Hepatocyte (in vitro differentiated cells): ENCODE data around the gene FOXK1.

Experiments
- CTCF ChIP-seq: fragments of 200-600 bp; sonication (generic); IDR thresholded peaks from 2 replicates; pipeline ENCODE4 v1.5.1; 2016; ENCODE audit warnings: antibody characterized with exemption, mild to moderate bottlenecking; ENCODE audit not compliant: poor library complexity
- EZH2 ChIP-seq: fragments of 200-600 bp; sonication (generic); IDR thresholded peaks from 2 replicates; pipeline ENCODE4 v1.6.1; 2016; ENCODE audit warnings: antibody characterized with exemption, mild to moderate bottlenecking, borderline replicate concordance
- EZH2phosphoT487 ChIP-seq: fragments of 200-600 bp; sonication (generic); IDR thresholded peaks from one replicate; pipeline ENCODE4 v1.6.1; 2018; ENCODE audit warnings: antibody characterized with exemption, mild to moderate bottlenecking, low read depth, moderate library complexity; ENCODE audit not compliant: unreplicated experiment, severe bottlenecking

GRCh38 chr7:4689668-4690067, 7.6 kb downstream of the FOXK1 start:
- no peak for TF ChIP-seq CTCF
- no peak for TF ChIP-seq EZH2phosphoT487
- TF ChIP-seq EZH2: no peak
